CD4-positive, alpha-beta T cell treated with Interleukin-6 at 100 ng/mL for 8 hours (primary cell): ENCODE results near the gene SH3PXD2A.
"Not testable (repeated sequence)": the region's sequence is repeated elsewhere in the genome, so short reads cannot be mapped to it uniquely, and the experiment has no call there.

ENCODE experiments used
- DNase-seq: peaks from one replicate; pipeline ENCODE4 v3.0.0-alpha.2; 2020; ENCODE audit warnings: mixed read lengths, low spot score

The SH3PXD2A gene

GRCh38 chr10:103834436-103835095 lies 20.8 kb downstream of the SH3PXD2A start:
- no peak for DNase-seq

DNA sequence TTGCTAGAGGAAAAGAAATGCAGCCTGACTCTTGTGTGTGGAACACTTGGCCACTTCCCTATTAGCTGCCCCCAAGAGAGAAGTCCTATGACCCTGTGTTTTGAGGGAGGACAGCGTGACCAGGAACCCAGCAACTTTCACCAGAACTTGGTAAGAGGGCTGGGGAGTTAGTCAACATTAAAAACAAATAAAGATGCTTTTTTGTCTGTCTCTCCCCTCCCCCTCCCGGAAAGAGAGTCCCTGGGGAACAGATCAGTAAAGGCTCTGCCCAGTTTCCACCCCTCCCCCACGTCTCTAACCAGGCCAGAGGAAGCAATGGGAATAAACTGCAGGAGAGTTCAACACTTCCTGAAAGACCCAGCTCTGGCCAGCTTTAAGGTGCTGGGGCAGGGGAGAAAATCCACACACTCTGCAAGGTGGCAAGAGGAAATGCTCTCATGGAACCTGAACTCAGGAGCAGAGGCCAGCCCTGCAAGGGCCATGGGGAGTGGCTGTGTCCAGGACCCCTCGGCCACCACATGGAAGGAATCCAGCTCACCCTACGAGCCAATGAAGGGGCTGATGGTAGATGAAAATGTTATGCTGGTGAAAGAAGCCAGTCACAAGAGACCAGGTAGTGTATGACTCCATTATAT lies 21.5 kb downstream of the SH3PXD2A start:
- DNase-seq = no peak

DNA sequence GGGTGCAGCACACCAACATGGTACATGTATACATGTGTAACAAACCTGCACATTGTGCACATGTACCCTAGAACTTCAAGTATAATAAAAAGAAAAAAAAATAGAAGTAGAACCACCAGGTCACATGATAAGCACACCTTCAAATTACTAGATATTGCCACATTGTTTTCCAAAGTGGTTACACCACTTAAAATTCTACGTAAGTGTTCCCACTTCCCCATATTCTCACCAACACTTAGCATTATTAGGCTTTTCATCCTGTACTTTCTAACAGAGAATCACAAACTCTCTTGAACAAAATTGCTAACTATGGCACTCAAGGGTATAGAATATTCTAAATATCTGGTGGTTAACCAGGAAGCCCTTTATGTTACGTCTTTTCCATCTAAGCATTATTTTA lies 22.6 kb downstream of the SH3PXD2A start:
- DNase-seq = no peak

DNA sequence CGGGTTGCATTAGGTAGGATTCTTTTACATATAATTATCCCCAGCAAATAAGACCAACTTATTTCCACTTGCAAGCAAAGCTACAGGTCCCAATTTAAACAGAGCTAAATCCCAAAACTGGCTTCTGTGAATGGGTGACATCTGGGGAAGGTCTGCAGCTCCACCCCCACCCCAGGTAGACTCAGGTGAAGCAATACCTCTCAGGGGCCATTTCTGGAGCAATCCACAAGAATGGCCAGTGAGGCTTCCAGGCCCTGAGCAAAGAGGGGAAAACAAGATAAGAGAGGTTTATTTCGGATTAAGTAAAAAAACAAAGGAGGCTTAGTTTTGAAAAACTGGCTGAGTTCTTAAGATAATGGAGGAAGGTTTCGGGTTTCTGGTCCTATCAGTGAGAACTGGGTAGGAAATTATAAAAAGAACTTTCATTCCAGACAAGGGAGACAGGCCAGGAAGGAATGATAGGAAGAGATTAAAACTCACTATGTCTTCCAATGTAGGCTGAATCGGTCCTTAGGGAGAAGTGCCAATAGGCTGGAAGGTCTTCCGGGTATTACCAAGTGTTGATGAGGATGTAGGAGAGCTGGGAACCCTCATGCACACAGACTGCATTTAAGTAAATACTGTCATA lies 25.4 kb downstream of the SH3PXD2A start:
- DNase-seq = no peak

- no peak for DNase-seq
Measured at GRCh38 chr10:103829278-103829677, 26.1 kb downstream of the SH3PXD2A start.

DNA sequence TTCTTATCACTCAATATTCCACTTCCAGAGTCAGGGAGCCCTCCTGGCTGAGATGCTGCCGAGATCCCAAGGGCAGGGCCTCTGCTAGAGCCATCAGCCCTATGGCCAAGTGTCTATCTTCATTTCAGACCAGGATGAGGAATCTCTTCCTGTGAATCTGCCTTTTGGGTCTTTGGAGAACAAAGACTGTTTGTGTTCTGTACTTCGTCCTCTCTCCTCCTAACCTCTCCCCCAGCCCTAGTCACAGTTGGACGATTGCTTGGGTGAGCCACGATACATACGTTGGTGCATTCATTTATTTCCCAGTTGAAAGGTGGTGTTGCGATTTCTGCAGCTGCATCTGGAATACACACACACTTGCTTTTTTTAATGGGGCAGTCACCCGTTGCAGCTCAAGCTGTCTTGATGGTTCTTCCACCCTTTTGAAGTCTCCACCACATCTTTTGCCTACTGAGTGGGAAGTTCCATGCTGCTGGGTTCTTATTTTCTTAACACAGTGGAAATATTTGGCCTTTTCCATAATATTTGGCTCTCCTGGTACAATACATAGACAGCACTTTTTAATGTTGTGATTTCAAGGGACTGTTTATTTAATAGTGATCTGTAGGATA lies 26.7 kb downstream of the SH3PXD2A start:
- no peak for DNase-seq

- no peak for DNase-seq
Measured at GRCh38 chr10:103828107-103828506, 27.3 kb downstream of the SH3PXD2A start.

DNA sequence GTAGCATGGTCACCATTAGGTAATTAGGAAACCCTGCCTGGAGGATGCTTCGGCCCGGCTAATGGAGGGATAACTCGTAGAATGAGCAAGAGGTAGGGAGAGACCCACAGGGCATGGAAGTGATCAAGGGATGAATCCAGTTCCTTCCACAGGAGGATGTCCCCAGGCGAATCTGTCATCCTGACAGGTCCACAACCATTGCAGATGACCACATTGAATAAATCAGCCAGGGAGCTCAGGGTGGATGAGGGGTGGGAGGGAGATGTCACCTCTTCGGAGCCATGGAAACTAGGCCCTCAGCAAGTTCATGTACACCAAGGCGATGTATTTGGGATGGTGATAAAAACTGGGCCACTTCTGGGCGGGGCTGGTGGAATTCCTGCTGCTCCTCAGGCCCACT lies 28.5 kb downstream of the SH3PXD2A start:
- no peak for DNase-seq

- DNase-seq = no peak
Measured at GRCh38 chr10:103824281-103824680, 31.1 kb downstream of the SH3PXD2A start.

- no peak for DNase-seq
Measured at GRCh38 chr10:103823706-103824272, 31.6 kb downstream of the SH3PXD2A start.

GRCh38 chr10:103822800-103823199 lies 32.6 kb downstream of the SH3PXD2A start:
- DNase-seq = no peak

- DNase-seq = no peak
Measured at GRCh38 chr10:103822107-103822716, 33.2 kb downstream of the SH3PXD2A start.

- no peak for DNase-seq
Measured at GRCh38 chr10:103820101-103821062, 35.0 kb downstream of the SH3PXD2A start.

- DNase-seq = no peak
Measured at GRCh38 chr10:103819493-103819892, 35.9 kb downstream of the SH3PXD2A start.

GRCh38 chr10:103818765-103819374 lies 36.5 kb downstream of the SH3PXD2A start:
- no peak for DNase-seq

DNA sequence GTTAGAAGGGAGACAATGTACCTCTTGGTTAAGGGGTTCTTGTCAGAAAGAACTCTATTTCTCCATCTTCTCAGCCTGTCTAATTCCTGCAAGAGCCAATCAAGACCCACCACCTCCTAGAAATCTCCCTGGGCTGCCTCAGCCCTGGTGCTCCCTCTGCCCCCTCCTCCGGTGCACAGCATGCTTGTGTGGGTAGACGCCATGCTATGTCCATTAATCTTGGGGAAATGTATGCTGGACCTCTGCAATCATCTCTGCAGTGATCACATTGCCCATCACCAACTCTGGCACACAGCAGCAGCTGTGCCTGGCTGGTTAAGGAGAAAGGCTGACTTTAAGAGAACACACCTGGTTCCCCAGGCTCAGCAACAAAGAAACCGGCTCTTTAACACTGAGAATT lies 37.3 kb downstream of the SH3PXD2A start:
- DNase-seq = no peak

GRCh38 chr10:103816431-103816830 lies 38.9 kb downstream of the SH3PXD2A start:
- DNase-seq = no peak

GRCh38 chr10:103814626-103815370 lies 40.6 kb downstream of the SH3PXD2A start:
- no peak for DNase-seq

- DNase-seq = no peak
Measured at GRCh38 chr10:103814105-103814504, 41.3 kb downstream of the SH3PXD2A start.

DNA sequence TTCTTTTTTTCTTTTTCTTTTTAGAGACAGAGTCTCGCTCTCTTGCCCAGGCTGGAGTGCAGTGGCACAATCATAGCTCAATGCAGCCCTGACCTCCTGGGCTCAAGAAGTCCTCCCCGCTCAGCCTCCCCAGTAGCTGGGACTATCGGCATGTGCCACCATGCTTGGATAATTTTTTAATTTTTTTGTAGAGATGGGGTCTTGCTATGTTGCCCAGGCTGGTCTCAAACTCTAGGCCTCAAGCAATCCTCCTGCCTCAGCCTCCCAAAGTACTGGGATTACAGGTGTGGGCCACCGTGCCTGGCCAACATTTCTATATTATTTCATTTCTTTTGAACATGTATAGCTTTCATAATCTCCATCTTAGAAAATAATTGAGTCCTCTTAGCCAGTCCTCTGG lies 42.1 kb downstream of the SH3PXD2A start:
- not testable (repeated sequence) for DNase-seq
